NCI-H1436 treated with DMSO at 0.1 percent for 48 hours (cell line): ENCODE measurements around the gene INPP4B.

ENCODE experiments used
- DNase-seq: peaks from one replicate; lab custom pipeline; 2025; lab: John Stamatoyannopoulos, UW

Gene INPP4B

GRCh38 chr4:142574306-142574705 lies 271.8 kb downstream of the INPP4B start:
- no peak for DNase-seq

- DNase-seq = no peak
Observed at GRCh38 chr4:142572071-142572470, 274.0 kb downstream of the INPP4B start.

DNA sequence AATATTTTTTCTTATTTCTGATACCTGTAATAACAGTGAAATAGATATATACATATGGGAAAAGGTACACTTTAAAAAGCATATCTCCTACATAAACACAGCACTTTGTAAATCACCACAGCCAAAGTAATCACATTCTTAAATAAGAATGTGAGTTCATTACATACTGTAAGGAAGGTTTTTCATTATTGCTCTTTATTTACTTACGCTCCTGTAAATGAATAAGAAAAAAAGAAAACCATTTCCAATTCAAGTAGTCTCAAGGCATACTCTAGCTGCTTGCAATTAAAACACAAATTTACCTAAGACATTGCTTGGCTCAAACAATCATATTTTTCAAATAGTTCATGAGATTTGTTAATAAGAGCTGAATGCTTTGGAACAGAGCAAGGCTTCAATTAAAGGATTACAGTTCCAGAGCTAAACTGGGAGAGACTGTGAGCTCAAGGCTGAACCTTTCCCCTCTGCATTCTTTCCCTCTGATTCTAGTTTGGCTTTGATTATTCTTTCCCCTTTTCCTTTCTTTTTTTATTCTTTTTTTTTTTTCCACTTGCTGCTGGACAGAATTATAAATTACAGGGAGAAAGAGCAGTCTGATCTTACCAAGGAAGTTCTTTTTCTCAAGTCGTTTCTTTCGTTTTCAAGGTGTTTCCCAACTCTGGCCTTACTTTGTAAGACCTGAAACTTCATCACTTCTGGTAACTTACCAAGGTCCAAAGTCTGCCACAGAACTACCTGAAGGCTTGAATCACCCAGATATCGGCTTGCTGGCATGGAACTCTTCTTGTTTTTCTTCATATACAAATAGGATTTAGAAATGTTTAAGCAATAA lies 278.3 kb downstream of the INPP4B start:
- no peak for DNase-seq

DNA sequence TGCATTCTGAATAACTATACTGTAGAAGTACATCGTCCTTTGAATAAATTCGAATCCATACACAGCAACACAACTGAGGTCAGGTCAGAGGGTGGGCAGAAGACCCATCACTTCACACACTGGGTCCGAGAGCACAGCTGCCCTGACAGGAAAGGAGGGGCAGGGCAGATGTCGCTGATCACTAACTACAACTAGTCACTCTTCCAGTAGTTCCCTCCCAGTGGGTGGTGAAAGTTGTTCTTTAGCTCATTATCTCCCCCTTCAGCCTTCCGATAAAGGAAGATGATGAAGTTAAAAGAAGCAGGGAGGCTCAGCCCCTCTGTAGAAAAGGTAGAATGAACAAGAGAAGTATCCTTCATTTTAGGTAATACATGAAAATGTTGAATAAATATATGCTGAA lies 278.9 kb downstream of the INPP4B start:
- no peak for DNase-seq

GRCh38 chr4:142566777-142567176 lies 279.3 kb downstream of the INPP4B start:
- DNase-seq = no peak

DNA sequence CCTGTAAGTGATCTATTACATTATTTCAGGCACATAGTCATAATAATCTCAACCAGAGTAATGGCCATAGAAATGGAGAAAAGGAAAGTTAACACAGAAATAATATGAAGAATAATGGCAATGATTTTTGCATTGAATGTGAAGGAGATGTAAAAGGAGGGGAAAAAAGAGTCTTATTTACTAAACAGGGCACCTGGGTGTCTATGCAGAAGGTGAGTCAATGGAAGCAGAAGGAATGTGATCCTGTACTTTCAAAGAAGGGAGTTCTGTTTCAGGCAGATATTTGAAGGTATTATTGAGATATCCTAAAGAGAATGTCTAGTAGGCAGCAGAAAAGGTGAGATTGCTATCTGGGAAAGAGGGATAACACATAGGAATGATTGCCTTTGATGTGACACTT lies 279.9 kb downstream of the INPP4B start:
- no peak for DNase-seq

- no peak for DNase-seq
Observed at GRCh38 chr4:142565771-142566170, 280.3 kb downstream of the INPP4B start.

GRCh38 chr4:142563682-142564291 lies 282.3 kb downstream of the INPP4B start:
- no peak for DNase-seq

GRCh38 chr4:142559986-142560385 lies 286.1 kb downstream of the INPP4B start:
- DNase-seq = no peak

GRCh38 chr4:142558851-142559250 lies 287.2 kb downstream of the INPP4B start:
- DNase-seq = no peak

- DNase-seq = no peak
Observed at GRCh38 chr4:142557239-142557801, 288.8 kb downstream of the INPP4B start.

DNA sequence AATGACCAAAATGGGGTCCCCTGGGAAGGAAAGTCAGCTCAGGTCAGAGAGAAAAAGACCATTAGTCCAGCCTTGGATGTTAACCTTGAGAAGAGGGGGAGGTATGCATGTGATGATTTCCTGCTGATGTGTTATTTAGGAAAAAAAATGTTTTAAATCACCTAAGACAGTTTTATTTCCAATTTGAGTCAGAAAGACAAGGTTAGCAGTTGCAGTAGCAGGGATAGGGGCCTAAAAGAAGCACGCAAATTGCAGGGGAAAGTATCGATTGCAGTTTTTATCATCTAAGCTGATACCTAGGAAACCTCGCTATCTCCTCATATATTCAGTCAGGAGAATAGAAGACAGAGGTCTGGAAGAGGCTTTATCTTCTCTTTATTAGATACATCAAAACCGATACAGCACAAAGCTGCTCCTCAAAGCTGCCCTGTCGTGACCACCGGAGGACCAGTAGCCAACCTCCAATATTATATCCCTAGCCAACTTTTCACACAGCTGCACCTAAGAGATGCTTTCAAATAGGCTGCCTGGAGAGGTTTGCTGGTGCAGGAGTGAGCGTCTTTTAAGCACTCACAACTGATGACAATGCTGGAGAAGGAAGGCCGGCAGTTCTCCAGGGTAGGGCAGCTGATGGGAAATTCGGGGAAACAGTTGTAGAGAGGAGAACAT lies 289.4 kb downstream of the INPP4B start:
- DNase-seq = no peak

GRCh38 chr4:142556048-142556447 lies 290.1 kb downstream of the INPP4B start:
- no peak for DNase-seq

GRCh38 chr4:142554412-142554811 lies 291.7 kb downstream of the INPP4B start:
- no peak for DNase-seq

- DNase-seq = no peak
Observed at GRCh38 chr4:142551517-142552305, 294.4 kb downstream of the INPP4B start.

GRCh38 chr4:142550965-142551364 lies 295.1 kb downstream of the INPP4B start:
- no peak for DNase-seq

DNA sequence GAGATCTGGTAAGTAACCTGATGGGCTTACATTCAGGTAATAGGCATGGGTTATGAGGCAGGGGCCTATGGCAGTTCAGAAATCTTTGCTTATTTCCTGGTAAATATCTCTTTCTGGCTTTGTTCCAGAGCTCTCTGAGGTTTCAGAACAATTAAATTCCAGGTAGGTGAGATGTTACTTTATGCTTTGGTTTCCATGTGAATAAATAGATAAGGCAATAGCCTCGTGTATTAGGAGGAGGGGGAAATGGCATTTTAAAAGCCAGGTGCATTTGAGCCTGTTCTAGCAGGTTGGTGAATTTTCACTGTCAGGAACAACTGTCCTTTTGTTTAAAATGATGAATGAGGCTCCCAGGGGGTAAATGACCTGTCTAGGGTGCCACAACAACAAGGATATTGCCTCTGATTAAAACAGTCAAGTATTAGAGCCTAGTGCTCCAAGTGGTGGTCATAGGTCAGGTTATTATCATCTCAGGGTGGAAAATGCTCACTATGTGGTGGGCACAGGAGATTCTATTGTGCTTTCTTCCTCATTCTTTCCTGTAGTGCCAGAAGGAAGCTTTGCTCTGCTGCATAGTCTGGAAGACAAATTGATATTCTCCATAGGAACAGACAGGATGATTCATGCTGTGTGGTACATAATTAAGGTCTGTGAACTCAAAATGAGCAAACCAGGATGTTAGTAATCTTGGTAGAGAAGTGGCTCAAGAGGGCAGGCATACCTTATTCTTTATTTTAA lies 296.2 kb downstream of the INPP4B start:
- no peak for DNase-seq

DNA sequence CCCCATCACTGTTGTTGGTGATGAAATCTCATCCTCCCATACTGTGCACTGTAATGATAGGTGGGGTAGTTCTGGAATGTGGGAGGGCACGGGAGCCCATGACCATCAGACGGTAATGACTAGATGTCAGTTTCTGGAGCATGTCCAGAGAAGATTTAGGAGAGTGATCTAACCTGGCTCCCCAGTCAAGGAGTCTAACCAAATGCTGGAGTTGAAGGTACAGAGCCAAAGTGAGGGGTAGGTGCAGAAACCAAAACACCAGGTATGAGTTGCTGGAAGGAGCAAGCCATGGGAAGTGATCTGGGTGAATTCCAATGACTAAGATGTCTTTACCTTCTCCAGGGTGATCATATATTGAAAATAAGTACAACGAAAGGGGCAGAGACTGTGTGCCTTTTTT lies 296.9 kb downstream of the INPP4B start:
- no peak for DNase-seq

- no peak for DNase-seq
Observed at GRCh38 chr4:142548491-142548890, 297.6 kb downstream of the INPP4B start.

GRCh38 chr4:142547974-142548373 lies 298.1 kb downstream of the INPP4B start:
- no peak for DNase-seq

GRCh38 chr4:142544594-142544993 lies 301.5 kb downstream of the INPP4B start:
- no peak for DNase-seq
